ENCODE data around the gene DNAJB14. TPM values are rescaled to one million over a fixed set of nuclear protein-coding genes. Genes with fewer than 3 reads are reported as not detected.

DNAJB14 gene
- total RNA-seq, 4 donors from 2014 or later = 37.3 to 116 (median 44.2) TPM

GRCh38 chr4:99848591-99849001 lies 97.8 kb downstream of the DNAJB14 start:
- Histone ChIP-seq H3K4me3 (no peak overlapping the region), H3K36me3 (no peaks in the 10 kb centered on the region), H3K27me3 (no peaks in the 10 kb centered on the region), H3K4me1 (peaks cover 0 to 10% (median 3%) of the 10 kb centered on the region in 3 donors), H3K27ac (no peak overlapping the region), H3K9me3 (no peaks in the 10 kb centered on the region)
- WGBS, 2 donors (ENCODE audit: low coverage in 1 of 2) = 94 to 100% methylated on average over 2 to 3 of the region's 4 CpGs
- TF ChIP-seq POLR2A (IDR thresholded peaks at IDR 0.05) (no peak), CTCF (IDR thresholded peaks at IDR 0.05) (no peak), EP300 (IDR thresholded peaks at IDR 0.05) (no peak), POLR2AphosphoS5 (IDR thresholded peaks at IDR 0.05) (no peak)
- no peak for ATAC-seq

GRCh38 chr4:99847362-99847976 lies 98.9 kb downstream of the DNAJB14 start:
- no peak overlapping the region for H3K4me3 ChIP-seq
- peaks cover 0 to 10% (median 3%) of the 10 kb centered on the region in 3 donors for H3K4me1 ChIP-seq
- TF ChIP-seq POLR2AphosphoS5 (IDR thresholded peaks at IDR 0.05) (no peak), EP300 (IDR thresholded peaks at IDR 0.05) (no peak), POLR2A (IDR thresholded peaks at IDR 0.05) (no peak), CTCF (IDR thresholded peaks at IDR 0.05) (no peak)
- 83 to 85% methylated on average over 4 to 5 of the region's 10 CpGs for WGBS, 2 donors (ENCODE audit: low coverage in 1 of 2)
- ATAC-seq = no peak
- no peaks in the 10 kb centered on the region for H3K9me3 ChIP-seq
- H3K27me3 ChIP-seq = no peaks in the 10 kb centered on the region
- no peaks in the 10 kb centered on the region for H3K36me3 ChIP-seq
- no peak overlapping the region for H3K27ac ChIP-seq

DNA sequence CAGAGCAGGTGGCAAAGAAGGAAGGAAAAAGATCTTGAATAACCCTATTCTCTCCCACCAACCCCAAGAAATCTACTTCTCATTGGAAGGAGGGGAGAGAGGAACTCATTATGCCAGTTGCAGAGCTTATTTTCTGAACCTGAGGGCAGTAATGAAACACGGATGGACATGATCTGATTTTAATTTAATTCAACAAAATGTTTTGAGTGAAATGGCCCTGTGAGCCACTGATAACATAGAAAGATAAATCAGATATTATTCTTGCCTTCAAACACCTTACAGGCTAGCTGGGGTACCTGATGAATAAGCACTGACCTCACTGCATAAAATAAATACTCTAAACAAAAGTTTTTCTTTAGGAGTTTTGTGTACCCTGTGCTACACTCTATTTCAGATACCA lies 99.5 kb downstream of the DNAJB14 start:
- no peak for ATAC-seq
- Histone ChIP-seq H3K4me1 (peaks cover 0 to 10% (median 3%) of the 10 kb centered on the region in 3 donors), H3K4me3 (no peak overlapping the region), H3K27me3 (no peaks in the 10 kb centered on the region), H3K9me3 (no peaks in the 10 kb centered on the region), H3K36me3 (no peaks in the 10 kb centered on the region), H3K27ac (no peak overlapping the region)
- TF ChIP-seq POLR2A (IDR thresholded peaks at IDR 0.05) (no peak), POLR2AphosphoS5 (IDR thresholded peaks at IDR 0.05) (no peak), EP300 (IDR thresholded peaks at IDR 0.05) (no peak), CTCF (IDR thresholded peaks at IDR 0.05) (no peak)
- WGBS, 2 donors (ENCODE audit: low coverage in 1 of 2) = 67% methylated on average over 1 of the region's 1 CpG

Other genes starting within 250 kb of the DNAJB14 start
- gene DAPP1, start 129.8 kb downstream of the DNAJB14 start, total RNA-seq = 1 to 10 TPM in 3 of 4 donors, under 1 TPM in 1; 0.73 to 6.3 (median 1.8) TPM
- 10 to 100 TPM; 34.5 to 64.8 (median 53.1) TPM for gene LAMTOR3, start 52.2 kb downstream of the DNAJB14 start, total RNA-seq
- 100 to 1,000 TPM; 193 to 364 (median 279) TPM for gene H2AZ1, start 3.7 kb upstream of the DNAJB14 start, total RNA-seq
- gene DDIT4L, start 243.8 kb upstream of the DNAJB14 start, total RNA-seq = 1 to 10 TPM in 3 of 4 donors, under 1 TPM in 1; 0.77 to 5.0 (median 3.0) TPM